GM23338 (cell line): Measurements from ENCODE around the gene DEUP1. TPM values are rescaled to one million over a fixed set of nuclear protein-coding genes. Genes with fewer than 3 reads are reported as not detected.

Source experiments
- ATAC-seq: fragments of 200-7000 bp; cut with Tn5 transposase; 3 replicates; pipeline ENCODE4 v1.9.1; 2020
- DNase-seq: peaks from one replicate; pipeline ENCODE4 v3.0.0-alpha.2; 2015; ENCODE audit warnings: low spot score
- H2AFZ ChIP-seq: fragments of 200-600 bp; sonication (generic); 2 replicates; pipeline ENCODE4 v1.8.0; 2016; ENCODE audit warnings: antibody characterized with exemption, mild to moderate bottlenecking, moderate library complexity
- H3F3A ChIP-seq: fragments of 200-600 bp; sonication (generic); replicated peaks from 2 replicates; pipeline ENCODE4 v1.8.0; 2017; ENCODE audit warnings: antibody characterized with exemption, mixed run types, low read depth
- H3K27ac ChIP-seq: fragments of 200-600 bp; sonication (generic); 2 replicates; pipeline ENCODE4 v1.6.1; 2016; ENCODE audit warnings: low read depth
- H3K27me3 ChIP-seq: fragments of 200-600 bp; sonication (generic); 2 replicates; pipeline ENCODE4 v1.8.0; 2016; ENCODE audit warnings: mild to moderate bottlenecking, mixed run types, moderate library complexity; ENCODE audit not compliant: insufficient read depth
- H3K36me3 ChIP-seq: fragments of 200-600 bp; sonication (generic); 2 replicates; pipeline ENCODE4 v1.8.0; 2016; ENCODE audit warnings: mild to moderate bottlenecking; ENCODE audit not compliant: insufficient read depth
- H3K4me1 ChIP-seq: fragments of 200-600 bp; sonication (generic); 2 replicates; pipeline ENCODE4 v1.8.0; 2016; ENCODE audit warnings: mild to moderate bottlenecking, moderate library complexity; ENCODE audit not compliant: insufficient read depth
- H3K4me2 ChIP-seq: fragments of 200-600 bp; sonication (generic); 2 replicates; pipeline ENCODE4 v1.7.1; 2017; ENCODE audit warnings: mixed run types
- H3K4me3 ChIP-seq: fragments of 200-600 bp; sonication (generic); 2 replicates; pipeline ENCODE4 v1.6.1; 2016; ENCODE audit warnings: mixed run types
- H3K79me2 ChIP-seq: fragments of 200-600 bp; sonication (generic); replicated peaks from 2 replicates; pipeline ENCODE4 v1.8.0; 2017; ENCODE audit warnings: mild to moderate bottlenecking; ENCODE audit not compliant: insufficient read depth
- H3K9me2 ChIP-seq: fragments of 200-600 bp; sonication (generic); 2 replicates; pipeline ENCODE4 v1.8.0; 2017; ENCODE audit not compliant: insufficient read depth
- H4K20me1 ChIP-seq: fragments of 200-600 bp; sonication (generic); replicated peaks from 2 replicates; pipeline ENCODE4 v1.8.0; 2017; ENCODE audit warnings: mild to moderate bottlenecking; ENCODE audit not compliant: insufficient read depth
- H3K27ac Mint-ChIP-seq: 2 replicates; pipeline ENCODE4 v1.8.0; 2020; ENCODE audit warnings: inconsistent platforms, mild to moderate bottlenecking, moderate library complexity, mixed read lengths
- H3K27me3 Mint-ChIP-seq: 3 replicates; pipeline ENCODE4 v1.8.0; 2022; ENCODE audit warnings: low read depth, mild to moderate bottlenecking, moderate library complexity, mixed read lengths, inconsistent platforms; ENCODE audit not compliant: insufficient read depth, poor library complexity
- H3K36me3 Mint-ChIP-seq: 3 replicates; pipeline ENCODE4 v1.8.0; 2021; ENCODE audit warnings: low read depth, mild to moderate bottlenecking, inconsistent platforms, moderate library complexity, mixed read lengths
- H3K4me1 Mint-ChIP-seq: 3 replicates; pipeline ENCODE4 v1.8.0; 2020; ENCODE audit warnings: mild to moderate bottlenecking, inconsistent platforms, mixed read lengths
- H3K4me3 Mint-ChIP-seq: 3 replicates; pipeline ENCODE4 v1.8.0; 2021; ENCODE audit warnings: moderate library complexity, mild to moderate bottlenecking, inconsistent platforms, mixed read lengths
- H3K9me3 Mint-ChIP-seq: 3 replicates; pipeline ENCODE4 v1.8.0; 2020; ENCODE audit warnings: moderate library complexity, mild to moderate bottlenecking, inconsistent platforms, mixed read lengths
- CREB1 ChIP-seq: fragments of 250-450 bp; sonication (Bioruptor Pico); IDR thresholded peaks from 2 replicates; pipeline ENCODE4 v1.5.0; 2020; ENCODE audit warnings: low read depth, mild to moderate bottlenecking, moderate library complexity
- ETS1 ChIP-seq: IDR thresholded peaks from 2 replicates; pipeline ENCODE4 v1.6.1; 2016; ENCODE audit warnings: antibody characterized with exemption
- EZH2phosphoT487 ChIP-seq: fragments of 200-600 bp; sonication (generic); IDR thresholded peaks from one replicate; pipeline ENCODE4 v1.8.1; 2018; ENCODE audit warnings: antibody characterized with exemption; ENCODE audit not compliant: unreplicated experiment
- JUNB ChIP-seq: IDR thresholded peaks from one replicate; pipeline ENCODE4 v1.6.1; 2016; ENCODE audit warnings: antibody characterized with exemption; ENCODE audit not compliant: unreplicated experiment
- NANOG ChIP-seq: IDR thresholded peaks from 2 replicates; pipeline ENCODE4 v1.6.1; 2016; ENCODE audit warnings: antibody characterized with exemption, borderline replicate concordance
- POLR2AphosphoS5 ChIP-seq: IDR thresholded peaks from 2 replicates; pipeline ENCODE4 v1.6.1; 2016; ENCODE audit warnings: antibody characterized with exemption, low read depth
- REST ChIP-seq: IDR thresholded peaks from one replicate; pipeline ENCODE4 v1.6.1; 2018; ENCODE audit warnings: antibody characterized with exemption; ENCODE audit not compliant: unreplicated experiment
- STAT1 ChIP-seq: IDR thresholded peaks from one replicate; pipeline ENCODE4 v1.6.1; 2016; ENCODE audit warnings: antibody characterized with exemption; ENCODE audit not compliant: unreplicated experiment
- ZNF114 ChIP-seq: fragments of 250-450 bp; sonication (Bioruptor Pico); IDR thresholded peaks from 2 replicates; pipeline ENCODE4 v1.5.0; 2020; ENCODE audit warnings: mild to moderate bottlenecking, moderate library complexity
- ZNF331 ChIP-seq: fragments of 250-450 bp; sonication (Bioruptor Pico); IDR thresholded peaks from 2 replicates; pipeline ENCODE4 v1.5.0; 2020; ENCODE audit warnings: low read depth, mild to moderate bottlenecking, moderate library complexity
- polyA plus RNA-seq: library from polyadenylated mRNA; unstranded; fragments of >200 nt; fragmentation: Nextera tagmentation; extraction: Ambion mirVana; gene quantifications from 2 replicates; pipeline ENCODE4 v1.2.1, GENCODE V29; 2016
- total RNA-seq: library from RNA; depleted of rRNA; stranded (reverse); fragments of >200 nt; shearing (Covaris generic); gene quantifications from 2 replicates; pipeline ENCODE4 v1.2.3, GENCODE V29; 2014
- TF ChIP-seq, protein P1 (sequence below), 2 experiments: fragments of 200-600 bp in 1 of 2; sonication (generic) in 1 of 2; conservative IDR thresholded peaks; 2 replicates each; pipeline versions ENCODE4 v1.5.1 to v1.6.1; 2016 to 2017; ENCODE audit warnings: antibody characterized with exemption in 2 of 2, low read depth in 2 of 2, mild to moderate bottlenecking in 2 of 2, moderate library complexity in 1 of 2

Gene DEUP1
- total and polyA plus RNA-seq, 2 experiments from 2014 or later, result 0.63 to 1.7 TPM

DNA sequence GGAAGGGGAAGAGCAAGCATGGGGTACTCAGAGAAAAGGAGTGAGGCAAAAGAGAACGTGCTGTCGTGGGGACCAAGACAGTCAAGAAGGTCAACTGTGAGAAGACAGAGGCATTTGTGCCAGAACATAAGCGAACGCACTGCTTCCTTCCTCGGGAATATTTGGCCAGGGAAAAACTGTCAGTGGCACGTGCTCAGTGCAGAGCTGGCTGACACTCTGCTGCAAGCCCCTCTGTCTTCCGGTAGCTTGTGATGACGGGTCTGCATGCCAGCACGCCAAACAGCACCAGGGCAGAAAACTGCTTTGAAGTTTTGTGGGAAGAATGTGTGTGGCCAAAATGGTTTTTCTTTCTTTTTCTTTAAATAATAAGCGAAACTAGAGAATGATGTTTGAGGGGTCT, 152.0 kb downstream of the DEUP1 start:
- Mint-ChIP-seq H3K4me3 (no peak overlapping the region), H3K27me3 (peaks cover 15% of the 10 kb centered on the region), H3K9me3 (no peaks in the 10 kb centered on the region), H3K4me1 (peaks cover 53% of the 10 kb centered on the region), H3K36me3 (peaks cover 9% of the 10 kb centered on the region; the same call in 2 of the 3 replicates), H3K27ac (no peak overlapping the region; the same call in 1 of the 2 replicates)
- peaks cover 12% of the 10 kb centered on the region; the same call in 1 of the 2 replicates for H3K79me2 ChIP-seq
- no peaks in the 10 kb centered on the region for H4K20me1 ChIP-seq
- no peak overlapping the region for H3K4me2 ChIP-seq
- H3K4me3 ChIP-seq, result no peak overlapping the region
- H3F3A ChIP-seq, result no peaks in the 10 kb centered on the region
- peaks cover 23% of the 10 kb centered on the region for H3K4me1 ChIP-seq
- H3K36me3 ChIP-seq, result no peaks in the 10 kb centered on the region
- no peak for TF ChIP-seq REST
- TF ChIP-seq ZNF331 (CRISPR knock-in tag), result no peak
- TF ChIP-seq POLR2AphosphoS5, result no peak
- TF ChIP-seq, protein P1, sequence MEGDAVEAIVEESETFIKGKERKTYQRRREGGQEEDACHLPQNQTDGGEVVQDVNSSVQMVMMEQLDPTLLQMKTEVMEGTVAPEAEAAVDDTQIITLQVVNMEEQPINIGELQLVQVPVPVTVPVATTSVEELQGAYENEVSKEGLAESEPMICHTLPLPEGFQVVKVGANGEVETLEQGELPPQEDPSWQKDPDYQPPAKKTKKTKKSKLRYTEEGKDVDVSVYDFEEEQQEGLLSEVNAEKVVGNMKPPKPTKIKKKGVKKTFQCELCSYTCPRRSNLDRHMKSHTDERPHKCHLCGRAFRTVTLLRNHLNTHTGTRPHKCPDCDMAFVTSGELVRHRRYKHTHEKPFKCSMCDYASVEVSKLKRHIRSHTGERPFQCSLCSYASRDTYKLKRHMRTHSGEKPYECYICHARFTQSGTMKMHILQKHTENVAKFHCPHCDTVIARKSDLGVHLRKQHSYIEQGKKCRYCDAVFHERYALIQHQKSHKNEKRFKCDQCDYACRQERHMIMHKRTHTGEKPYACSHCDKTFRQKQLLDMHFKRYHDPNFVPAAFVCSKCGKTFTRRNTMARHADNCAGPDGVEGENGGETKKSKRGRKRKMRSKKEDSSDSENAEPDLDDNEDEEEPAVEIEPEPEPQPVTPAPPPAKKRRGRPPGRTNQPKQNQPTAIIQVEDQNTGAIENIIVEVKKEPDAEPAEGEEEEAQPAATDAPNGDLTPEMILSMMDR (conservative IDR thresholded peaks at IDR 0.05; ENCODE audit: low read depth in 2 of 2), result no peak
- no peak for TF ChIP-seq ZNF114 (CRISPR knock-in tag)
- TF ChIP-seq NANOG, result no peak
- TF ChIP-seq CREB1 (CRISPR knock-in tag), result no peak
- no peaks in the 10 kb centered on the region for H3K27me3 ChIP-seq
- no peak overlapping the region for H3K27ac ChIP-seq
- H3K9me2 ChIP-seq, result no peaks in the 10 kb centered on the region
- ATAC-seq, result no peak
- no peak for DNase-seq
- no peak overlapping the region for H2AFZ ChIP-seq

DNA sequence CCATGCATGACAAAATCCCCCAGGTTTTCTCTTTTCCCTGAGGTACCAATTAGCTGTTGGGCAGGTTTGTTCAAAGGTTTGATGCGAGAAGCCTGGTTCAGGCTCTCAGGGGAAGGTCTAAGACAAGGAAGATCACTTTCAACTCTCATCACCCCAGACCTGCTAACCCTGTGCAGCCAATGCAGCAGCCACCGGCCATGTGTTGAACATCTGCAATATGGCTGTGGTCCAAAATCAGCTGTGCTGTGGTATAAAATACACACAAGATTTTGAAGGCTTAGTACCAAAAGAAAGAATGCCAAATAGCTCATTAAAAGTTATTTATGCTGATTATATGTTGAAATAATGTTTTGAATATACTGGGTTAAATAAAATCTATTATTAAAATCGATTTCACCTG, 154.2 kb downstream of the DEUP1 start:
- Mint-ChIP-seq H3K36me3 (peaks cover 3% of the 10 kb centered on the region; the same call in 2 of the 3 replicates), H3K27ac (no peak overlapping the region), H3K27me3 (peaks cover 6% of the 10 kb centered on the region), H3K9me3 (no peaks in the 10 kb centered on the region), H3K4me3 (no peak overlapping the region), H3K4me1 (peaks cover 31% of the 10 kb centered on the region)
- Histone ChIP-seq H3K4me3 (no peak overlapping the region), H3K27me3 (no peaks in the 10 kb centered on the region), H3K79me2 (peaks cover 22% of the 10 kb centered on the region; the same call in 1 of the 2 replicates), H4K20me1 (no peaks in the 10 kb centered on the region), H3K36me3 (no peaks in the 10 kb centered on the region), H2AFZ (no peak overlapping the region), H3K4me1 (peaks cover 30% of the 10 kb centered on the region), H3K27ac (no peak overlapping the region), H3K4me2 (no peak overlapping the region), H3F3A (peaks cover 1% of the 10 kb centered on the region; the same call in 1 of the 2 replicates), H3K9me2 (no peaks in the 10 kb centered on the region)
- no peak for ATAC-seq
- no peak for DNase-seq
- TF ChIP-seq NANOG (no peak), CREB1 (CRISPR knock-in tag) (no peak), REST (no peak), POLR2AphosphoS5 (no peak), ZNF331 (CRISPR knock-in tag) (no peak), ZNF114 (CRISPR knock-in tag) (no peak), ETS1 (no peak), STAT1 (no peak), EZH2phosphoT487 (no peak), JUNB (no peak)
- TF ChIP-seq, protein P1 (conservative IDR thresholded peaks at IDR 0.05; ENCODE audit: low read depth in 2 of 2), result no peak
